Nephron (organoid): ENCODE results near the gene GNPTAB.

Experiments used
- H3K27ac Mint-ChIP-seq, 3 experiments: 2 replicates each; pipeline ENCODE4 v1.8.0; 2020; ENCODE audit warnings: mixed read lengths in 3 of 3, mild to moderate bottlenecking in 2 of 3, moderate library complexity in 1 of 3
- H3K27me3 Mint-ChIP-seq: 2 replicates; pipeline ENCODE4 v1.8.0; 2021; ENCODE audit warnings: low read depth, mild to moderate bottlenecking, moderate library complexity, mixed read lengths
- H3K36me3 Mint-ChIP-seq: 2 replicates; pipeline ENCODE4 v1.8.0; 2020; ENCODE audit warnings: low read depth, mixed read lengths
- H3K4me1 Mint-ChIP-seq: 2 replicates; pipeline ENCODE4 v1.8.0; 2020; ENCODE audit warnings: mixed read lengths
- H3K4me3 Mint-ChIP-seq, 3 experiments: 2 replicates each; pipeline ENCODE4 v1.8.0; 2020; ENCODE audit warnings: mild to moderate bottlenecking in 3 of 3, mixed read lengths in 3 of 3, moderate library complexity in 2 of 3
- H3K9me3 Mint-ChIP-seq: 2 replicates; pipeline ENCODE4 v1.8.0; 2020; ENCODE audit warnings: mixed read lengths
- CTCF ChIP-seq, 3 experiments: fragments of 200-600 bp; sonication (generic); IDR thresholded peaks; one replicate each; pipeline ENCODE4 v1.5.0; 2021; ENCODE audit warnings: antibody characterized with exemption in 3 of 3; ENCODE audit not compliant: unreplicated experiment in 3 of 3

GNPTAB gene

DNA sequence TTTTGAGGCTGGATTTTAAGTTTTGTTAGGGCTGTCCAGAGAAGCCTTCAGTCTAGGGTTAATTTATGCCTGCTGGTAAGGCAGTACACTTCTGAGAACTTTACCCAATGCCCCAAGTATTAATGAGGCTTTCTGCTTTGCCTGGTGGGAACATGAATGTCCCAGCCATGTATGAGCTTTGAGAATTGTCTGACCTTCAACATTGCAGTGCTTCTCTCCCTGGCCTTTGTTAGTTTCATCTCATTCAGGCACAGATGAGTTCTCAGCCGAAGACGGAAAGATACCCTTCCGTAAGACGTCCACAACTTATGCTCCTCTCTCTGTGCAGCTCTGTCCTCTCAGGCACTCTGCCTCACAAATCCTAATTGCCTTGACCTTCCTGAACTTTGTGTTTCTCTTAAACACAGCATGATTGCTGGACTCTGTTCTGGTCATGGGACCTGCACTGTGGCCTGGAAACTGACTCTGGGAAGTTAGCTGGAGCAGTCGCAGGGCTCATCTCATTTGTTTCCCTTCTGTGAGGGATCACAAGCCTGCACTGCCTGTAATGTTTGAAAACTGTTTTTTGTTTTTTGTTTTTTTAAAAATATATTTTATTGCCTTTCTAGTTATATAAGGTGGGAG is 117.6 kb downstream of the GNPTAB start:
- TF ChIP-seq CTCF (IDR thresholded peaks at IDR 0.05; ENCODE audit: unreplicated experiment in 3 of 3), result no peak
- no peaks in the 10 kb centered on the region for H3K27me3 Mint-ChIP-seq
- peaks cover 23% of the 10 kb centered on the region for H3K36me3 Mint-ChIP-seq
- H3K4me3 Mint-ChIP-seq, result peak overlapping the region; percentile 14 to 72 (median 31)
- H3K27ac Mint-ChIP-seq, result peak overlapping the region; percentile 71 to 93 (median 84)
- peaks cover 12% of the 10 kb centered on the region for H3K4me1 Mint-ChIP-seq
- H3K9me3 Mint-ChIP-seq, result peaks cover 4% of the 10 kb centered on the region

DNA sequence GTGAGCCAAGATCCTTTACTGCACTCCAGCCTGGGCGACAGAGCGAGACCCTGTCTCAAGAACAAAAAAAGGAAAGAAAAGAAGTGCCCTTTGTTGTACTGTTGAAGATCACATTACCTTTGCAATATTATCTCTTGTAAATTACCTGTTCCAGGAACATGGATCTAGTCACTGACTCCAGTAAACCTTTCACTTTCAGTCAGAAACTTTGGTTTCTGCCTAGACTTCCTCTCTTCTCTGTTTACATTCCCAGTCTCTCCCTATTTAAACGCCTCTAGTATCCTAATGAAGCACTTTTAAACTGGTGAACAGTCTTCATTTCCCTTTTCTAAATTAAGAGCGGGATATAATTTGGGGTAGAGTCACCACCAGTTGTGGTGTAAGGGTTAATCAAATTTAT is 120.5 kb downstream of the GNPTAB start:
- H3K36me3 Mint-ChIP-seq, result peaks cover 18% of the 10 kb centered on the region
- H3K4me1 Mint-ChIP-seq, result peaks cover 12% of the 10 kb centered on the region
- H3K4me3 Mint-ChIP-seq, result no peak overlapping the region
- H3K27ac Mint-ChIP-seq, result peak overlapping the region in 1 of 3 experiments; percentile 64
- TF ChIP-seq CTCF (IDR thresholded peaks at IDR 0.05; ENCODE audit: unreplicated experiment in 3 of 3), result no peak
- H3K27me3 Mint-ChIP-seq, result no peaks in the 10 kb centered on the region
- H3K9me3 Mint-ChIP-seq, result peaks cover 4% of the 10 kb centered on the region

DNA sequence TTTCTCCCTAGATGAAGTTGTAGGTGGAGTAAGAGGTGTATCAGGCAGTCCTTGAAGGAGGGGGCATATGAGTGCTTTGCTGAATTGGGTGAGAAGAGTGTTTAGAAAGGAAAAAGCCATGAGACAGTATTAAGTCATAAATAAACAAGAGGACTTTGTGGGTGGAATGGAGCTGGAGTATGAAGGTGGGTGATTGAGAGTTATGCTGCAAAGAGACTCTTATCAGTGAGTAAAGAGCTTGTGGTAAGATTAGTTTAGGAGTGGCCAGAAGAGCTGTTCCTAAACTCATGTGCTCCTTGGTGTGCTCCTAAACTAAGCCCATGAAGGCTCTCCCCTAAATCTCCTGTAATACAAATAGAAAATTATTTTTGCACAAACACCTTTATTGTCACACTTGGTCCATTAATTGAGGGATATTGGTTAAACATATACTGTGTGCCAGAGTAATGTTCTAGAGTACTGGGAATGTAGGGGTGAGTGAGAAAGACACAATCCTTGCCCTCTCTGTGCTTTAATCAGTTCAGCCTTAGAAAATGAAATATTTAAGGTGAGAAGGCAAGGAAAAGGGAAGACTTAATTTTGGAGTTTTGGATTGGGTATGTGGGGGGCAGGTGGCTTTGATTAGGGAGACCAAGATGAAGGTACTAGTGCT is 123.5 kb downstream of the GNPTAB start:
- Mint-ChIP-seq H3K4me3 (no peak overlapping the region), H3K27ac (no peak overlapping the region), H3K4me1 (peaks cover 6% of the 10 kb centered on the region), H3K9me3 (peaks cover 4% of the 10 kb centered on the region), H3K36me3 (peaks cover 15% of the 10 kb centered on the region), H3K27me3 (no peaks in the 10 kb centered on the region)
- TF ChIP-seq CTCF (IDR thresholded peaks at IDR 0.05; ENCODE audit: unreplicated experiment in 3 of 3), result no peak

GRCh38 chr12:101706403-101706802 is 124.4 kb downstream of the GNPTAB start:
- TF ChIP-seq CTCF (IDR thresholded peaks at IDR 0.05; ENCODE audit: unreplicated experiment in 3 of 3), result no peak
- H3K27ac Mint-ChIP-seq, result no peak overlapping the region
- H3K4me3 Mint-ChIP-seq, result no peak overlapping the region
- H3K27me3 Mint-ChIP-seq, result no peaks in the 10 kb centered on the region
- H3K4me1 Mint-ChIP-seq, result peaks cover 10% of the 10 kb centered on the region
- H3K9me3 Mint-ChIP-seq, result peaks cover 4% of the 10 kb centered on the region
- H3K36me3 Mint-ChIP-seq, result peaks cover 12% of the 10 kb centered on the region

GRCh38 chr12:101703487-101703886 is 127.3 kb downstream of the GNPTAB start:
- no peaks in the 10 kb centered on the region for H3K27me3 Mint-ChIP-seq
- H3K27ac Mint-ChIP-seq, result no peak overlapping the region
- TF ChIP-seq CTCF (IDR thresholded peaks at IDR 0.05; ENCODE audit: unreplicated experiment in 3 of 3), result no peak
- no peaks in the 10 kb centered on the region for H3K9me3 Mint-ChIP-seq
- no peak overlapping the region for H3K4me3 Mint-ChIP-seq
- H3K4me1 Mint-ChIP-seq, result peaks cover 33% of the 10 kb centered on the region
- no peaks in the 10 kb centered on the region for H3K36me3 Mint-ChIP-seq
